Putamen (tissue), 1 donor: ENCODE results near the gene GATM.

ENCODE experiments used
- DNase-seq: peaks from one replicate; pipeline ENCODE4 v3.0.0-alpha.2; 2016; ENCODE audit warnings: low spot score

Gene GATM

DNA sequence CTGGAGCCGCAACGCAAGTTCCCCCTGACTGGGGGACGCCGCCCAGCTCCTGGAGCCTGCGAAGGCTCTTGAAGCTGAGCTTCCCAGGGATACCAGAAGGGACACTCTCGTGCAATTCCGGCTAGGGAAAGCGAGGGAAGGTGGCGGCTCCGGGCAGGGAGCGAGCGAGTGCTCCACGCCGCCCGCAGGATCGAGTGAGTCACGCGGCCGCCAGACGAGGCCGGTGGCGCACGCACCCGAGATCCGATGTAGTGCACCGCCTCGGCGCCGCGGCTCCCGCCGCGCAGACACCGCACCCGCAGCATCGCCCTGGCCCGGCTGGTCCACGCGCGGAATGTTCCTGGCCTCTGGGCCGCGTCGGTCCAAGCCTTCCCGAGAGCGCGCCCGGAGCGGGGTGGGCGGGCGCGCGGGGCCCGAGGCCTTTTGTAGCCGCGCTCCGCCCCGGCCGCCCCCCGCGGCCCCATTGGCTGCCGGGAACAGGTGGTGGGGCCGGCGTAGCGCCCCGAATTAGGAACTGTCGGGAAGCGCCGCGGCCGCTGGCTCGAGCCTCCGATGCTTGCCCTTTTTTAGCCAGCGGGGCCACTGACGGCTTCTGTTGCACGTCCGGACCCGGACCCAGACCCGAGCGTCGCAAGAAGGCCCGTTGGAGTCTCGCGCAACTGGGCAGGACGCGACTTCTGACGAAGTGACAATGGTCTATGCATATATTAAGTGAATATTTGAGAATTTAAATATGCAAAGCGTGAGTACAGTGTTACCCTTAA is at the start of gene GATM:
GATM (minus strand) TSS at position 396 of the 764 bp plus-strand sequence; CDS start at position 305, 91 bp downstream.
- peak; percentile 89 for DNase-seq

DNA sequence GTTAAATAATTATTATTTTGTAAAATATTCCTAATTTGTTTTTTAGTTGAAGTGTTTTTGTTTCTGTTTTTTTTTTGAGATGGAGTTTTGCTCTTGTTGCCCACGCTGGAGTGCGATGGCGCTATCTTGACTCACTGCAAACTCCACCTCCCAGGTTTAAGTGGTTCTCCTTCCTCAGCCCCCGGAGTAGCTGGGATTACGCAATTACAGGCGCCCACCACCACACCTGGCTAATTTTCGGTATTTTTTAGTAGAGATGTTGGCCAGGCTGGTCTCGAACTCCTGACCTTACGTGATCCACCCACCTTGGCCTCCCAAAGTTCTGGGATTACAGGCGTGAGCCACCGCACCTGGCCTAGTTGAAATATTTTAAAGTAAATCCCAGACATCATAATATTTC is 48.7 kb upstream of the GATM start:
- no peak for DNase-seq

DNA sequence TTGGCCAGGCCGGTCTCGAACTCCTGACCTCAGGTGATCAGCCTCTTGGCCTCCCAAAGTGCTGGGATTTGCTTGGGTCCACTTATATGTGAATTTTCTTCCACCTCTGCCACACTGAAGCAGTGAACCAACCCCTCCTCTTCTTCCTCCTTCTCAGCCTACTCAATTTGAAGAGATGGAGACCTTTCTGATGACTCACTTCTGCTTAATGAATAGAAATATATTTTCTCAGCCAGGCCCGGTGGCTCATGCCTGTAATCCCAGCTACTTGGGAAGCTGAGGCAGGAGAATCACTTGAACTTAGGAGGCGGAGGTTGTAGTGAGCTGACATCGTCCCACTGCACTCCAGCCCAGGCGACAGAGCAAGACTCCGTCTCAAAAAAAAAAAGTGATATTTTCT is 46.8 kb upstream of the GATM start:
- no peak for DNase-seq

DNA sequence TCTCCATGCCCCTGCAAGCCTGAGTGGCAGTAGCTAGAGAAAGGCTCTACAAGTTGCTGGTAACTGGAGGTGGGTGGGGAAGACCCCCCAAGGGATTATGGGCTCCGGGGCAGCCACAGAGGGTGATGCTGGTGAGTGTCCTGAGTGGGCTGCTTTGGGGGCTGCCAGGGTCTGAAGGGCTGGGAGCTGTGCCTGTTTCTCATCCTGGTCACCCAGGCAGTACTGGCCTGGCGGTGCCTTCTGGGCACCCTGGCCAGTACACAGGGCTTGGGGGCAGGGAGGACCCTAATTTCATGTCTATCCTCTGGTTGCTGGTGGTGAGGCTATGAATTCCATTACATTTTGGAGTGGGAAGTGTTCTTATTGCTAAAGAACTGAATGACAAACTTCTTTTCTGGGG is 46.1 kb upstream of the GATM start:
- no peak for DNase-seq

DNA sequence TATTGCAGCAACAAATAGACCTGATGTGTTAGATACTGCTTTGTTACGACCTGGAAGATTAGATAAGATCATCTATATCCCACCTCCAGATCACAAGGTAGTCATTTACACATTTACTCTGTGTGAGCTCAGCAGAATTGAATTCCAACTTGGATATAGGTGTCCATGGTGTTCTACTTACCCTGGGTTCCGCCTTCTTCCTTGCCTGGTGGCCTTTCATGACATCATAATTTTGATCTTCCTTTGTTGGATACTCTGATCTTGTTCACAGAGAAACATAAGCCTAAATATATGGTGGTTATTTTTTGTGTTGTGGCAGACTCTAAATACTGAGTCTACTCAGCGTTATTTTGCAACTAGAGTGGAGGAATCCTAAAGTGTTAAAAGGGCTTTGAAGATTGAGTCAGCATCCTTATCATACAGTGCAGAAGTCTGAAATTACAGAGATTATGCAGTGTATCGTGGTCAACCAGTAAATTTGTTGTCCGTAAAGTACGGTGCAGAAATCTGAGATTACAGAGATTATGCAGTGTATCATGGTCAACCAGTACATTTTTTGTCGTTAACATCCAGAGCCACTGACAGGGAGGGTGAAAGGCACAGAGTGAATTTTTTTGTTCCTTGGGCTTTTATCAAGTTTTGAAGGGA is 39.1 kb upstream of the GATM start:
- DNase-seq = no peak

DNA sequence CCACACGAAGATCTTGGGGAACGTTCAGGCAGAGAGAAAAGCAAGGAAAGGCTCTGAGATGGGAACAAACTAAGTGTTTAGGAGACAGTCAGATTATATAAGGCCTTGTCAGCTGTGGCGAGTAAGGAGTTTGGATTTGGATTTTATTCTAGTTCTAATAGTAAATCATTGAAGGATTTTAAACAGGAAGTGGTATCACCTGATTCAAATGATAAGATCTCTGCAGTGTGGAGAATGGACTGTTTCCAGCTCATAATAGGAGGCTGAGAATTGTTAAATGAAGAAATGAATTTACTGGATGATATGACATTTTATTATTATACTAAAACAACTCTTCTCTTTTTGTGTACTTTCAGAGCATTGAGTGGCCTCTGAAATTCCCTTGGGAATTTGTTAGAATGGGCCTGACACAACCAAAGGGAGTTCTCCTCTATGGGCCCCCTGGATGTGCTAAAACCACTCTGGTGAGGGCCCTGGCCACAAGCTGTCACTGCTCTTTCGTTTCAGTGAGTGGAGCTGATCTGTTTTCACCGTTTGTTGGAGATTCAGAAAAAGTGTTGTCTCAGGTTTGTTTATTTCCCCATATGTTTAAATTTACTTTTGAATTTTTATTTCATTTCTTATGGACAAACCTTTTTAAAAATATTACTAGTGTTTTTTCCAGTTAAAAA is 36.0 kb upstream of the GATM start:
- no peak for DNase-seq

DNA sequence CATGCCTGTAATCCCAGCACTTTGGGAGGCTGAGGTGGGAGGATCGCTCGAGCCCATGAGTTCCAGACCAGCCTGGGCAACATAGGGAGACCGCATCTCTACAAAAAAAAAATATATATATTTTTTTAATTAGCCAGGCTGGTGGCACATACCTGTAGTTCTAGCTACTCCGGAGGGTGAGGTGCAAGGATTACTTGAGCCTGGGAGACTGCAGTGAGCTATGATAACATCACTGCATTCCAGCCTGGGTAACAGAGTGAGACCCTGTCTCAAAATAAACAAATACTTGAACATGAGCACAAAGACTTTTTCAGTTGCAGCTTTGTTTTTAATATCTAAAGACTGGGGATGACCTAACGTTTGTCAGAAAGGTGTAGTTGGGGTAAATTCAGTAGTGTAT is 31.3 kb upstream of the GATM start:
- no peak for DNase-seq

GRCh38 chr15:45407786-45408185 is 29.4 kb upstream of the GATM start:
- DNase-seq = no peak

DNA sequence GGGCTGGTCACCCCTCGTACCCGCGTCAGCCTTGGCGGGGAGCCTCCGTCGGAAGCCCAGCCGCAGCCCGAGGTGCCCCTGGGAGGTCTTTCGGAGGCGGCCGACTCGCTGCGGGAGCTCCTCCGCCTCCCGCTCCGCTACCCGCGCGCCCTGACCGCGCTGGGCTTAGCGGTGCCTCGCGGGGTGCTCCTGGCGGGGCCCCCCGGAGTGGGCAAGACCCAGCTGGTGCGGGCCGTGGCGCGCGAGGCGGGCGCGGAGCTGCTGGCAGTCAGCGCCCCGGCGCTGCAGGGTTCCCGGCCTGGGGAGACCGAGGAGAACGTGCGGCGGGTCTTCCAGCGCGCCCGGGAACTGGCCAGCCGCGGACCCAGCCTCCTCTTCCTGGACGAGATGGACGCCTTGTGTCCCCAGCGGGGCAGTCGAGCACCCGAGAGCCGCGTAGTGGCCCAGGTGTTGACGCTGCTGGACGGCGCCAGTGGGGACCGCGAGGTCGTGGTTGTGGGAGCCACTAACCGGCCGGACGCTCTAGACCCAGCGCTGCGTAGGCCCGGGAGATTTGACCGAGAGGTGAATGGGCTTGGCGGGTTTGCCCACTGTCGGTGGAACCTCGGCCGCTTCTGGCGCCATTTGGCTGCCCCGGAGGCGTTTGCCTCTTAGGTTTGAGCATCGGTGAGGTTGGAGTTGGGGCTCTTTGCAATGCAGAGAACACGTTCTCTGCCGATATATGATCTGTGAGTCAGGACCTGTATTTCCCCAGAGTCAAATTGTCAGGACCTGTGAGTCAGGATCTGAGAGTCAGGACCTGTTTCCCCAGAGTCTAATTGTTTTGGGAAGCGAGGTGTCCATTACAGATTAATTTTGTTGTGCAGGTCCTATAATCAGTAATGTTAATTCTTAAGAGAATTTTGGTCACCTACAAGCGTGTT is 24.9 kb upstream of the GATM start:
- no peak for DNase-seq

DNA sequence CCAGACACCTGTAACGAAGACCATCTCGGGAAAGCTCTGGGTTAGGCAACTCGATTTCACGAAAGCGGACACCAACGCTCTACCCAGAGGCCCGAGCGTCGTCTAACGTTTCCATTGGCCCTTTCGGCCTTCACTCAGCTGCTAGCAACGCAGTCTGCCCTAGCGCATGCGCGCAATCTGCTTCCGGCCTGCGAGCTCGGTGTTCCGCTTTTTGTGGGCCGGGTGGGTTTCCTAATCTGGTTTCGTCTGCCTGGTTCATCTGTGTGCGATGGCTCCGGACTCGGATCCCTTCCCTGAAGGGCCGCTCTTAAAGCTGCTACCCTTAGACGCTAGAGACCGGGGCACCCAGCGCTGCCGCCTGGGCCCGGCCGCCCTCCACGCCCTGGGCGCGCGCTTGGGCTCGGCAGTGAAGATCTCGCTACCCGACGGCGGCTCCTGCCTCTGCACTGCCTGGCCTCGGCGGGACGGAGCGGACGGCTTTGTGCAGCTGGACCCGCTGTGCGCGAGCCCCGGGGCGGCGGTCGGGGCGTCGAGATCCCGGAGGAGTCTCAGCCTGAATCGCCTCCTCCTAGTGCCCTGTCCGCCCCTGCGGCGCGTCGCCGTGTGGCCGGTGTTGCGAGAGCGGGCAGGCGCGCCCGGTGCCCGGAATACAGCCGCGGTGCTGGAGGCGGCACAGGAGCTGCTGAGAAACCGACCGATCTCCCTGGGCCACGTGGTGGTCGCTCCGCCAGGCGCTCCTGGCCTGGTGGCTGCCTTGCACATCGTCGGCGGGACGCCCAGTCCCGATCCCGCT is 24.0 kb upstream of the GATM start:
- peak; percentile 98 for DNase-seq

DNA sequence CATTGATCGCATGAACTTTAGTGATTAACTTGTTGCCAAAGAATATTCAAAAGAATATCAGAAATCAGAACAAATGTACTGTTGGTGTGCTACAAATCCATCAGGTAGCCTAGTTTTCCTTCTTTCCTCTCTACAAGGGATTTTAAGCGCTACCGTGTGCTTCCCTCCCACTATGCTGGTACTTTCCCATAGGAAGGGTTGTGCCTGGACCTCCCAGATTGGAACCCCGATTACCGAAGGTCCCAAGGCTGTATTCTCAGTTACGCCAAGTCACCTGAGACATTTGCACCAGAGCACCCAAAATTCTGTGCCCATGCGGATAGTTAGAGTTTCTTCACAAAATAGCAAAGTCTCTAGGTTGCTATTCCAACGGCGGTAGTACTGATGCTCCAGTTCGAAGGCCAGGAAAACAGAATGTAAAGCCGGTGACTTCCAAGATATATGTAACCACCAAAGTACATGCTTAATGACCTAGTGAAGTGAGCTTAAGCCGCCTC is 23.4 kb upstream of the GATM start:
- DNase-seq = no peak

DNA sequence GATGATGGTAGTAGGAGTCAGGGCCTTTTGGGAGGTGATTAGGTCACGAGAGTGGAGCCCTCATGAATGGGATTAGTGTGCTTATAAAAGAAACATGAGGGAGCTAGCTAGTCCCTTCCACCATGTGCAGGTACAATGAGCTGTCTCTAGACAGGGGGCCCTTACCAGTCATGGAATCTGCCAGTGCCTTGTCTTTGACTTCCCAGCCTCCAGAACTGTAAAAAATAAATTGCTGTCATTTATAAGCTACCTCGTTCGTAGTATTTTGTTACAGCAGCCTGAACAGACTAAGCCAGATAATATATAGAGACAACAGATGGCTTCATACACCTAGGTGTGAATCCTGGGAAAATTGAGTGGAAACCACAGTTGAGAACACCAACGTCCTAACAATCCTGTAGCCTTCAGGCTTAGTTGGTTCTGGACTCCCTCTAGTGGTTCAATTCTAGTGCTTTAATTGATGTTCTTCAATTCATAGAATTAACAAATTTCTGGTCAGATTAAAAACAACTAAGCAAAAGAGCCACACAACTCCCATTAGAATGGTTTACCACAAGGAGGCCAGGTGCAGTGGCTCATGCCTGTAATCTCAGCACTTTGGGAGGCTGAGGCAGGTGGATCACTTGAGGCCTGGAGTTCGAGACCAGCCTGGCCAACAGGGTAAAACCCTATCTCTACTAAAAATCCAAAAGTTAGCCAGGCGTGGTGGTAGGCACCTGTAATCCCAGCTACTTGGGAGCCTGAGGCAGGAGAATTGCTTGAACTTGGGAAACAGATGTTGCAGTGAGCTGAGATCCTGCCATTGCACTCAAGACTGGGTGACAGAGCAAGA is 21.3 kb upstream of the GATM start:
- no peak for DNase-seq

GRCh38 chr15:45397116-45397665 is 18.8 kb upstream of the GATM start:
- DNase-seq = no peak

DNA sequence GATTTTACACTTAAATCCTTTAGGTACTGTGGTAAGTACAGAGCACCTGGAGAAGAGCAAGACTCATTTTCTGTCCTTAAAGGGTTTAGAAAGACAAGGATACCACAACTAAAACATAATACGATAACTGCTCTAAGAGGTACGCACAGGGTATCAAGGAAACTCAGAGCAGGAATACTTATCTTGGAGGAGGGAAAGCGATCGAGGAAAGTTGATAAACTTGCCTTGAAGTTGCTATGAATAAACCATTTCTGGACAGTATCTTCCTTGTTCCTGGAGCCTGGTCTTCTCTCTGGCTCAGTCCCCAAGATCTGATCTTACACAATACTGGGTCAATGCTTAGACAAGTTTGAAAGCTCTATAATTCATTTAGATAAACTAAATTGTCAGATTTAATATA is 17.6 kb upstream of the GATM start:
- DNase-seq = no peak

- DNase-seq = no peak
These were observed 16.3 kb upstream of the GATM start for GRCh38 chr15:45394681-45395080.

DNA sequence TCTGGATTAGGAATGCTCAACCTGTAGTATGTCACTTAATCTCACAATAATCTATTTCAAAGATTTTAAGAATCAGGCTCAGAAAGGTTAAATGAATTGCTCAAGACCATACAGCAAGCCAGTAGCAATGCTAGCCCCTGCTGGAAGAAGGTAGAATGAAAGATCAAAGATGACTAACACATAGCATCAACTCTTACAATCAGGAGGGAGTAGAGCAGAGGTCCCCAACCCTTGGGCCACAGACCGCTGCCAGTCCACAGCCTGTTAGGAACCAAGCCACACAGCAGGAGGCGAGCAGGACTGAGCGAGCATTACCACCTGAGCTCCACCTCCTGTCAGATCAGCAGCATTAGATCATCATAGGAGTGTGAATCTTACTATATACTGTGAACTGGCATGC is 15.5 kb upstream of the GATM start:
- no peak for DNase-seq

DNA sequence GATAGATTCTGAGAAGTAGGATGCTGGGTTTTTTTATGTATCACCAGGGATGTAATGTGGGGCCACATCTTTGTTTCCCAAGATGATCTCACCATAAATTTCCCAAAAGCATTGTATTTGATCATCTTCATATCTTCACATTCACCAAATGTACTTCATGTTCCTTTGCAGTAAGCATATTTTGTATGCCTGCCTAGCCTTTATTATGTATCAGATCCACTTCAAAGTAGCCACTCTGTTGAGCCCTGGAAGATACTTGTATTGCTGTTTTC is 14.2 kb upstream of the GATM start:
- no peak for DNase-seq

DNA sequence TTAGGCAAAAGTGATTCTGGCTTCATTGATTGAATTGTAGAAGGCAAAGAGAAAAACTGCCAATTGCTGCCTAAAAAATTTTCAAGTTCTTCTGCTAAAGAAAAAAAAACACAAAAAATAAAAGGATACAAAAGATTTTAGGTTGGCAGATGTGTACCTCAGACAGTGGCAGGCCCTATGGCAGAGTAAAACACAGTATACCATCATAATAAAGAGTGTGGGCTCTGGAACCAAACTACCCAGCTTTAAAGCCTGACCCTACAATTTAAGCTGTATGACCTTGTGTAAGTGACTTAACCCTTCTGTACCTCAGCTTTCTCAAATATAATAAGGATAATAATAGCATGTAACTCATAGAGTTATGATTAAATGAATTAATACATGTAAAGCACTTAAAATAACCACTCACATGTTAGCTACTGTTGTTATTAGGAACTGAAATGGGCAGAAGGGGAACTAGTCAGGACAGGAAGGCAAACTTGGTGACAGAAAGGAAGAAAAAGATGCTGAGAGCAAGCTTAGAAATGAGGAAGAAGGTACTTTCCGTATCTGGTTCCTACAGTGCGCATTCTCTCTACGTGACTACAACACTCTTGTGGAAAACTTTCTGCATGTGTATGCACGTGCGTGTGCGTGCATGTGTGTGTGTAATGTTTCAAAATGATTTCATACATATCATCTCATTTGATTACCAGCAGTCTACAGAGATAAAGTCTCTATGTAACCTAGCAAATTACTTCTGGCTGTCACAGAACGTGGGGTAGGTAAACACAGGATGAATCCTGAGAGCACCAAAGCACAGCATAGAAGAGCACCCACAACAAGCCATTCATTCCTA is 13.6 kb upstream of the GATM start:
- DNase-seq = no peak

- DNase-seq = no peak
These were observed 11.0 kb upstream of the GATM start for GRCh38 chr15:45389351-45389750.
